Left lung (tissue), 10 donors: ENCODE results near the gene ADAM23. TPM values are rescaled to one million over a fixed set of nuclear protein-coding genes. Genes with fewer than 3 reads are reported as not detected.

Source experiments
- ATAC-seq: fragments of 200-7000 bp; cut with Tn5 transposase; one replicate; pipeline ENCODE4 v1.9.1; 2020; ENCODE audit warnings: moderate library complexity
- DNase-seq, 4 donors: peaks; one replicate each; pipeline ENCODE4 v3.0.0-alpha.2; 2013 to 2020
- H3K27ac ChIP-seq, 2 donors: fragments of 200-600 bp; sonication (generic) in 1 of 2; one replicate each; pipeline versions ENCODE4 v1.5.0 to v1.8.0; 2020 to 2021
- H3K27me3 ChIP-seq, 2 donors: fragments of 200-600 bp; sonication (generic) in 1 of 2; one replicate each; pipeline versions ENCODE4 v1.5.0 to v1.8.0; 2020 to 2021
- H3K36me3 ChIP-seq, 2 donors: fragments of 200-600 bp; sonication (generic) in 1 of 2; one replicate each; pipeline versions ENCODE4 v1.5.0 to v1.8.0; 2020 to 2021
- H3K4me1 ChIP-seq, 2 donors: fragments of 200-600 bp; one replicate each; pipeline ENCODE4 v1.8.0; 2021
- H3K4me3 ChIP-seq, 2 donors: fragments of 200-600 bp; sonication (generic) in 1 of 2; one replicate each; pipeline versions ENCODE4 v1.5.0 to v1.8.0; 2020 to 2021; ENCODE audit warnings: mild to moderate bottlenecking in 1 of 2
- H3K9me3 ChIP-seq, 2 donors: fragments of 200-600 bp; sonication (generic) in 1 of 2; one replicate each; pipeline versions ENCODE4 v1.5.0 to v1.8.0; 2020 to 2021
- CTCF ChIP-seq, 2 donors: fragments of 200-600 bp; sonication (generic) in 1 of 2; IDR thresholded peaks; one replicate each; pipeline versions ENCODE4 v1.5.0 to v1.8.0; 2021; ENCODE audit warnings: antibody characterized with exemption in 2 of 2
- intact Hi-C, 2 donors: fragments of 100-400 bp; cut with DNase I; formaldehyde crosslinking; loops; one replicate each; pipeline versions ENCODE4 v1.11.2 to v1.14.2; 2022
- polyA plus RNA-seq, 6 donors: library from polyadenylated mRNA; unstranded; fragments of 120-200 nt; gene quantifications; one replicate each; pipeline ENCODE4 v1.2.1, GENCODE V29; 2013; ENCODE audit not compliant: insufficient read length in 6 of 6
- total RNA-seq, 2 donors: library from RNA; stranded (reverse); fragmentation: NEBNext Ultra II Directional; extraction: Animal tissue kit (Norgen Biotek cat#: 25700); gene quantifications; one replicate each; pipeline ENCODE4 v1.2.1, GENCODE V29; 2021
- donor health status: DM: no; HTN: yes; CAD: no.
- donor health status: DM: no; HTN: no; CAD: no.

Gene ADAM23
- total and polyA plus RNA-seq, 8 donors: 2.2 to 7.9 (median 5.3) TPM

- H3K27ac ChIP-seq: no peak overlapping the region
- H3K4me1 ChIP-seq: no peaks in the 10 kb centered on the region
- DNase-seq (no peak), ATAC-seq (no peak)
- H3K9me3 ChIP-seq: no peaks in the 10 kb centered on the region
- intact Hi-C loops: no loop called here
- H3K27me3 ChIP-seq: no peaks in the 10 kb centered on the region
- no peaks in the 10 kb centered on the region for H3K36me3 ChIP-seq
- no peak overlapping the region for H3K4me3 ChIP-seq
- no peak for TF ChIP-seq CTCF (IDR thresholded peaks at IDR 0.05)
Observed at GRCh38 chr2:206533977-206534376, 90.6 kb downstream of the ADAM23 start.

GRCh38 chr2:206535260-206535986 is 92.1 kb downstream of the ADAM23 start:
- H3K27ac ChIP-seq: no peak overlapping the region
- intact Hi-C loops: no loop called here
- no peaks in the 10 kb centered on the region for H3K27me3 ChIP-seq
- no peaks in the 10 kb centered on the region for H3K36me3 ChIP-seq
- no peaks in the 10 kb centered on the region for H3K4me1 ChIP-seq
- TF ChIP-seq CTCF (IDR thresholded peaks at IDR 0.05): no peak
- no peak for ATAC-seq
- no peak overlapping the region for H3K4me3 ChIP-seq
- no peak for DNase-seq
- H3K9me3 ChIP-seq: no peaks in the 10 kb centered on the region

GRCh38 chr2:206540757-206541156 is 97.4 kb downstream of the ADAM23 start:
- no peaks in the 10 kb centered on the region for H3K4me1 ChIP-seq
- no peak overlapping the region for H3K27ac ChIP-seq
- TF ChIP-seq CTCF (IDR thresholded peaks at IDR 0.05): no peak
- no peaks in the 10 kb centered on the region for H3K9me3 ChIP-seq
- no peaks in the 10 kb centered on the region for H3K27me3 ChIP-seq
- H3K36me3 ChIP-seq: no peaks in the 10 kb centered on the region
- DNase-seq (no peak), ATAC-seq (no peak)
- intact Hi-C loops: no loop called here
- H3K4me3 ChIP-seq: no peak overlapping the region

- Histone ChIP-seq H3K27ac (no peak overlapping the region), H3K4me3 (no peak overlapping the region), H3K9me3 (no peaks in the 10 kb centered on the region), H3K27me3 (no peaks in the 10 kb centered on the region), H3K36me3 (no peaks in the 10 kb centered on the region), H3K4me1 (no peaks in the 10 kb centered on the region)
- ATAC-seq (no peak), DNase-seq (no peak)
- TF ChIP-seq CTCF (IDR thresholded peaks at IDR 0.05): no peak
- intact Hi-C loops: no loop called here
Observed at GRCh38 chr2:206543073-206543472, 99.7 kb downstream of the ADAM23 start.

GRCh38 chr2:206548383-206548782 is 105.1 kb downstream of the ADAM23 start:
- DNase-seq: no peak
- intact Hi-C loops: no loop called here

More at GRCh38 chr2:206548383-206548782, 105.1 kb downstream of the ADAM23 start:
- H3K4me3 ChIP-seq: no peak overlapping the region
- H3K27ac ChIP-seq: no peak overlapping the region
- no peaks in the 10 kb centered on the region for H3K27me3 ChIP-seq
- H3K36me3 ChIP-seq: no peaks in the 10 kb centered on the region
- no peak for TF ChIP-seq CTCF (IDR thresholded peaks at IDR 0.05)
- no peaks in the 10 kb centered on the region for H3K9me3 ChIP-seq
- ATAC-seq: no peak
- H3K4me1 ChIP-seq: no peaks in the 10 kb centered on the region
